Activated naive CD4-positive, alpha-beta T cell treated with anti-CD3 and anti-CD28 coated beads, Interleukin-2, amount 50 U/mL, for 24 hours (primary cell): Measurements from ENCODE around the gene ENTPD3.
A peak's percentile ranks its signal among the peaks of the same experiment; 100 is the strongest.

ENCODE experiments used
- H3K27ac Mint-ChIP-seq: one replicate; pipeline ENCODE4 v1.8.0; 2021; ENCODE audit warnings: mild to moderate bottlenecking, mixed read lengths
- H3K27me3 Mint-ChIP-seq: one replicate; pipeline ENCODE4 v1.8.0; 2021; ENCODE audit warnings: mixed read lengths
- H3K36me3 Mint-ChIP-seq: one replicate; pipeline ENCODE4 v1.8.0; 2021; ENCODE audit warnings: mixed read lengths
- H3K4me1 Mint-ChIP-seq: one replicate; pipeline ENCODE4 v1.8.0; 2021; ENCODE audit warnings: mixed read lengths
- H3K4me3 Mint-ChIP-seq: one replicate; pipeline ENCODE4 v1.8.0; 2021; ENCODE audit warnings: mild to moderate bottlenecking, mixed read lengths
- H3K9me3 Mint-ChIP-seq: one replicate; pipeline ENCODE4 v1.8.0; 2021; ENCODE audit warnings: mixed read lengths

Gene ENTPD3

GRCh38 chr3:40464339-40465110, 77.5 kb downstream of the ENTPD3 start:
- Mint-ChIP-seq H3K36me3 (peaks cover 37% of the 10 kb centered on the region), H3K27ac (peak overlapping the region; percentile 87), H3K4me1 (peaks cover 45% of the 10 kb centered on the region)

GRCh38 chr3:40465111-40465407, 78.1 kb downstream of the ENTPD3 start:
- no peaks in the 10 kb centered on the region for H3K9me3 Mint-ChIP-seq
- H3K36me3 Mint-ChIP-seq: peaks cover 37% of the 10 kb centered on the region
- H3K4me3 Mint-ChIP-seq: no peak overlapping the region
- peak overlapping the region; percentile 87 for H3K27ac Mint-ChIP-seq
- H3K4me1 Mint-ChIP-seq: peaks cover 44% of the 10 kb centered on the region
- no peaks in the 10 kb centered on the region for H3K27me3 Mint-ChIP-seq

More at GRCh38 chr3:40464339-40465110, 77.5 kb downstream of the ENTPD3 start:
- Mint-ChIP-seq H3K9me3 (no peaks in the 10 kb centered on the region), H3K27me3 (no peaks in the 10 kb centered on the region), H3K4me3 (peak overlapping the region; percentile 15)

GRCh38 chr3:40465456-40465855, 78.5 kb downstream of the ENTPD3 start:
- peak overlapping the region; percentile 87 for H3K27ac Mint-ChIP-seq
- H3K9me3 Mint-ChIP-seq: no peaks in the 10 kb centered on the region
- H3K27me3 Mint-ChIP-seq: no peaks in the 10 kb centered on the region
- peaks cover 33% of the 10 kb centered on the region for H3K36me3 Mint-ChIP-seq
- no peak overlapping the region for H3K4me3 Mint-ChIP-seq
- peaks cover 40% of the 10 kb centered on the region for H3K4me1 Mint-ChIP-seq

- Mint-ChIP-seq H3K9me3 (no peaks in the 10 kb centered on the region), H3K4me1 (peaks cover 26% of the 10 kb centered on the region)
Observed at GRCh38 chr3:40468018-40468417, 81.0 kb downstream of the ENTPD3 start.

GRCh38 chr3:40470701-40471100, 83.7 kb downstream of the ENTPD3 start:
- H3K27ac Mint-ChIP-seq: no peak overlapping the region
- H3K27me3 Mint-ChIP-seq: no peaks in the 10 kb centered on the region

More at GRCh38 chr3:40468018-40468417, 81.0 kb downstream of the ENTPD3 start:
- Mint-ChIP-seq H3K4me3 (no peak overlapping the region), H3K27me3 (no peaks in the 10 kb centered on the region), H3K36me3 (peaks cover 23% of the 10 kb centered on the region), H3K27ac (no peak overlapping the region)

GRCh38 chr3:40476478-40477470, 89.8 kb downstream of the ENTPD3 start, which contains the start of gene ZNF619:
TSS of gene ZNF619 (plus strand) at chr3:40477122. CDS start at chr3:40477980, 858 bp downstream.
- H3K4me1 Mint-ChIP-seq: peaks cover 33% of the 10 kb centered on the region
- no peaks in the 10 kb centered on the region for H3K27me3 Mint-ChIP-seq
- H3K36me3 Mint-ChIP-seq: peaks cover 3% of the 10 kb centered on the region
- H3K4me3 Mint-ChIP-seq: peak within 1 kb of the TSS; percentile 85
- peak within 1 kb of the TSS; percentile 94 for H3K27ac Mint-ChIP-seq
- no peaks in the 10 kb centered on the region for H3K9me3 Mint-ChIP-seq

More at GRCh38 chr3:40470701-40471100, 83.7 kb downstream of the ENTPD3 start:
- Mint-ChIP-seq H3K4me1 (no peaks in the 10 kb centered on the region), H3K36me3 (peaks cover 2% of the 10 kb centered on the region), H3K9me3 (no peaks in the 10 kb centered on the region), H3K4me3 (no peak overlapping the region)

- Mint-ChIP-seq H3K36me3 (peaks cover 9% of the 10 kb centered on the region), H3K9me3 (no peaks in the 10 kb centered on the region), H3K27ac (peak overlapping the region; percentile 82), H3K4me3 (peak overlapping the region; percentile 85), H3K27me3 (no peaks in the 10 kb centered on the region), H3K4me1 (peaks cover 39% of the 10 kb centered on the region)
Observed at GRCh38 chr3:40477666-40478065, 90.7 kb downstream of the ENTPD3 start.
